Measurements from ENCODE around the gene DENND5B. TPM values are rescaled to one million over a fixed set of nuclear protein-coding genes. Genes with fewer than 3 reads are reported as not detected.

The DENND5B gene
- total and polyA plus RNA-seq, 8 donors = 1.1 to 25.2 (median 7.7) TPM

- WGBS, 5 donors = 32 to 49% (median 34%) methylated on average over 10 of the region's 10 CpGs
- Histone ChIP-seq H3K27ac (peak overlapping the region; percentile 66 to 84 (median 73)), H3K9me3 (no peaks in the 10 kb centered on the region), H3K4me3 (peak overlapping the region; percentile 19 to 33 (median 26)), H3K27me3 (no peaks in the 10 kb centered on the region), H3K36me3 (no peaks in the 10 kb centered on the region), H3K4me1 (peaks cover 10 to 27% (median 20%) of the 10 kb centered on the region in 4 donors)
- intact Hi-C loops (cut with DNase I; ENCODE audit: low total_unique reads) = no loop called here
- DNase-seq = peak in 1 of 2 donors; percentile 74
- TF ChIP-seq CTCF (IDR thresholded peaks at IDR 0.05) = no peak
- no peak for TF ChIP-seq POLR2AphosphoS5 (IDR thresholded peaks at IDR 0.05)
- no peak for TF ChIP-seq POLR2A (IDR thresholded peaks at IDR 0.05)
- TF ChIP-seq EP300 (IDR thresholded peaks at IDR 0.05) = no peak
Observed at GRCh38 chr12:31370531-31371255, 220.2 kb downstream of the DENND5B start.

GRCh38 chr12:31369712-31370521 is 221.0 kb downstream of the DENND5B start:
- Histone ChIP-seq H3K36me3 (no peaks in the 10 kb centered on the region), H3K9me3 (no peaks in the 10 kb centered on the region), H3K4me3 (peak overlapping the region; percentile 19 to 33 (median 26)), H3K4me1 (peaks cover 10 to 27% (median 20%) of the 10 kb centered on the region in 4 donors), H3K27me3 (no peaks in the 10 kb centered on the region), H3K27ac (peak overlapping the region; percentile 68 to 84 (median 73))
- WGBS, 5 donors = 16 to 38% (median 30%) methylated on average over 21 of the region's 21 CpGs
- peak; percentile 75 to 92 for DNase-seq
- intact Hi-C loops (cut with DNase I; ENCODE audit: low total_unique reads) = no loop called here
- TF ChIP-seq CTCF (IDR thresholded peaks at IDR 0.05) (no peak), POLR2A (IDR thresholded peaks at IDR 0.05) (no peak), POLR2AphosphoS5 (IDR thresholded peaks at IDR 0.05) (peak in 1 of 3 donors; percentile 40), EP300 (IDR thresholded peaks at IDR 0.05) (no peak)

GRCh38 chr12:31368666-31369361 is 222.1 kb downstream of the DENND5B start:
- intact Hi-C loops (cut with DNase I; ENCODE audit: low total_unique reads) = no loop called here
- TF ChIP-seq POLR2A (IDR thresholded peaks at IDR 0.05) = no peak
- TF ChIP-seq POLR2AphosphoS5 (IDR thresholded peaks at IDR 0.05) = no peak
- no peak for TF ChIP-seq CTCF (IDR thresholded peaks at IDR 0.05)
- TF ChIP-seq EP300 (IDR thresholded peaks at IDR 0.05) = no peak
- DNase-seq = peak; percentile 57 to 73
- Histone ChIP-seq H3K27me3 (no peaks in the 10 kb centered on the region), H3K4me1 (peaks cover 14 to 27% (median 20%) of the 10 kb centered on the region in 4 donors), H3K27ac (peak overlapping the region; percentile 68 to 84 (median 73)), H3K4me3 (peak overlapping the region in 1 of 4 donors; percentile 20), H3K9me3 (no peaks in the 10 kb centered on the region), H3K36me3 (no peaks in the 10 kb centered on the region)
- 12 to 37% (median 26%) methylated on average over 8 of the region's 8 CpGs for WGBS, 5 donors

GRCh38 chr12:31366104-31366621 is 224.8 kb downstream of the DENND5B start:
- TF ChIP-seq POLR2A (IDR thresholded peaks at IDR 0.05) = no peak
- TF ChIP-seq POLR2AphosphoS5 (IDR thresholded peaks at IDR 0.05) = no peak
- TF ChIP-seq EP300 (IDR thresholded peaks at IDR 0.05) = no peak
- TF ChIP-seq CTCF (IDR thresholded peaks at IDR 0.05) = no peak
- WGBS, 5 donors = 85 to 92% (median 89%) methylated on average over 11 of the region's 11 CpGs
- Histone ChIP-seq H3K27ac (no peak overlapping the region), H3K4me3 (no peak overlapping the region), H3K9me3 (no peaks in the 10 kb centered on the region), H3K27me3 (no peaks in the 10 kb centered on the region), H3K4me1 (peaks cover 18 to 39% (median 34%) of the 10 kb centered on the region in 4 donors), H3K36me3 (no peaks in the 10 kb centered on the region)
- no peak for DNase-seq
- intact Hi-C loops (cut with DNase I; ENCODE audit: low total_unique reads) = no loop called here

Data from stomach (tissue), 9 donors.